HepG2 (cell line): ENCODE measurements around the gene FNDC3A. TPM values are rescaled to one million over a fixed set of nuclear protein-coding genes. Genes with fewer than 3 reads are reported as not detected.

ENCODE experiments used
- ELF3 ChIP-seq: IDR thresholded peaks from 2 replicates; pipeline ENCODE4 v1.6.1; 2016; ENCODE audit warnings: missing genetic modification reagents, missing compliant biosample characterization
- IKZF1 ChIP-seq: fragments of 450-650 bp; IDR thresholded peaks from 2 replicates; pipeline ENCODE4 v1.7.1; 2016
- U2AF1 ChIP-seq: fragments of 200-400 bp; formaldehyde crosslinking; optimal IDR thresholded peaks from 2 replicates; pipeline ENCODE3; 2017; ENCODE audit warnings: mild to moderate bottlenecking, low read depth, low read length
- ZNF484 ChIP-seq: sonication (generic); formaldehyde crosslinking; IDR thresholded peaks from 2 replicates; pipeline ENCODE4 v1.5.1; 2020; ENCODE audit warnings: mild to moderate bottlenecking, low read depth, missing genetic modification reagents, borderline replicate concordance
- polyA plus RNA-seq, 8 experiments: library from polyadenylated mRNA; depleted of rRNA in 3 of 8; stranded (reverse) in 7 of 8; unstranded in 1 of 8; fragments of >200 nt; fragmentation: Illumina TruSeq in 4 of 8; extraction: Trizol in 4 of 8; gene quantifications; 2 replicates each; pipeline versions ENCODE4 v1.2.1 to v1.2.3, GENCODE V29; 2011 to 2016; ENCODE audit warnings: low read depth in 4 of 8, missing spikeins in 1 of 8, mixed read lengths in 1 of 8; ENCODE audit not compliant: insufficient read depth in 1 of 8
- total RNA-seq, 5 experiments: library from RNA; depleted of rRNA; stranded (reverse); fragments of >200 nt; fragmentation: Illumina TruSeq; extraction: Trizol; gene quantifications; 2 replicates each; pipeline ENCODE4 v1.2.3, GENCODE V29; 2016; ENCODE audit warnings: low read depth in 1 of 5
- TF ChIP-seq, protein P1 (sequence below), 2 experiments: fragments of 450-650 bp in 1 of 2; sonication (generic) in 1 of 2; formaldehyde crosslinking in 1 of 2; IDR thresholded peaks; 2 replicates each; pipeline versions ENCODE4 v1.6.1 to v1.8.0; 2016 to 2022; ENCODE audit warnings: antibody characterized with exemption in 1 of 2, mild to moderate bottlenecking in 1 of 2, missing genetic modification reagents in 1 of 2
- TF ChIP-seq, protein P2 (sequence below): sonication (generic); formaldehyde crosslinking; IDR thresholded peaks from 2 replicates; pipeline ENCODE4 v1.5.1; 2020; ENCODE audit warnings: mild to moderate bottlenecking, missing genetic modification reagents, moderate library complexity
- TF ChIP-seq, protein P3 (sequence below): sonication (generic); formaldehyde crosslinking; IDR thresholded peaks from 2 replicates; pipeline ENCODE4 v1.8.1; 2022; ENCODE audit warnings: low read depth, mild to moderate bottlenecking, missing genetic modification reagents
- TF ChIP-seq, protein P4 (sequence below): sonication (generic); formaldehyde crosslinking; IDR thresholded peaks from 2 replicates; pipeline ENCODE4 v1.5.0; 2020; ENCODE audit warnings: missing genetic modification reagents
- TF ChIP-seq, protein P5 (sequence below): sonication (generic); formaldehyde crosslinking; IDR thresholded peaks from 2 replicates; pipeline ENCODE4 v1.4.0; 2020; ENCODE audit warnings: mild to moderate bottlenecking, missing genetic modification reagents

The FNDC3A gene
- total and polyA plus RNA-seq, 2 of the 13 experiments (the other 11 are each of a cell fraction or from before 2014, with no cell fraction given): 36.7 to 39.3 TPM

DNA sequence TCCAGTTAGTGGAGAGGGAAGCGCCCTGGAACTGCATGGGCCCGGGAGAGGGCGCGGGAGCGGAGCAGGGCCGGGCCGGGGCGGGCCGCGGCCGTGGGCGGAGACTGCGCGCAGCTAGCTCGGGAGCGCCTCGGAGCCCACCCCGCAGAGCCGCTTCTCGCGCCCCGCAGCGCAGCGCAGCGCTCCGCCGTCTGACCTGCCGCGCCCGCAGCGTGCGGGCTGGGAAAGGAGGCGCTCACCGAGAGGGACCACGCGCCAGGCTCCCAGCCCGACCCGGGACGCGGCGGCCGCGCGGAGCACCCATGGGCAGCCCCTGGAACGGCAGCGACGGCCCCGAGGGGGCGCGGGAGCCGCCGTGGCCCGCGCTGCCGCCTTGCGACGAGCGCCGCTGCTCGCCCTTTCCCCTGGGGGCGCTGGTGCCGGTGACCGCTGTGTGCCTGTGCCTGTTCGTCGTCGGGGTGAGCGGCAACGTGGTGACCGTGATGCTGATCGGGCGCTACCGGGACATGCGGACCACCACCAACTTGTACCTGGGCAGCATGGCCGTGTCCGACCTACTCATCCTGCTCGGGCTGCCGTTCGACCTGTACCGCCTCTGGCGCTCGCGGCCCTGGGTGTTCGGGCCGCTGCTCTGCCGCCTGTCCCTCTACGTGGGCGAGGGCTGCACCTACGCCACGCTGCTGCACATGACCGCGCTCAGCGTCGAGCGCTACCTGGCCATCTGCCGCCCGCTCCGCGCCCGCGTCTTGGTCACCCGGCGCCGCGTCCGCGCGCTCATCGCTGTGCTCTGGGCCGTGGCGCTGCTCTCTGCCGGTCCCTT is 244.5 kb downstream of the FNDC3A start, which contains the start of gene MLNR (continued):
- TF ChIP-seq, protein P1, sequence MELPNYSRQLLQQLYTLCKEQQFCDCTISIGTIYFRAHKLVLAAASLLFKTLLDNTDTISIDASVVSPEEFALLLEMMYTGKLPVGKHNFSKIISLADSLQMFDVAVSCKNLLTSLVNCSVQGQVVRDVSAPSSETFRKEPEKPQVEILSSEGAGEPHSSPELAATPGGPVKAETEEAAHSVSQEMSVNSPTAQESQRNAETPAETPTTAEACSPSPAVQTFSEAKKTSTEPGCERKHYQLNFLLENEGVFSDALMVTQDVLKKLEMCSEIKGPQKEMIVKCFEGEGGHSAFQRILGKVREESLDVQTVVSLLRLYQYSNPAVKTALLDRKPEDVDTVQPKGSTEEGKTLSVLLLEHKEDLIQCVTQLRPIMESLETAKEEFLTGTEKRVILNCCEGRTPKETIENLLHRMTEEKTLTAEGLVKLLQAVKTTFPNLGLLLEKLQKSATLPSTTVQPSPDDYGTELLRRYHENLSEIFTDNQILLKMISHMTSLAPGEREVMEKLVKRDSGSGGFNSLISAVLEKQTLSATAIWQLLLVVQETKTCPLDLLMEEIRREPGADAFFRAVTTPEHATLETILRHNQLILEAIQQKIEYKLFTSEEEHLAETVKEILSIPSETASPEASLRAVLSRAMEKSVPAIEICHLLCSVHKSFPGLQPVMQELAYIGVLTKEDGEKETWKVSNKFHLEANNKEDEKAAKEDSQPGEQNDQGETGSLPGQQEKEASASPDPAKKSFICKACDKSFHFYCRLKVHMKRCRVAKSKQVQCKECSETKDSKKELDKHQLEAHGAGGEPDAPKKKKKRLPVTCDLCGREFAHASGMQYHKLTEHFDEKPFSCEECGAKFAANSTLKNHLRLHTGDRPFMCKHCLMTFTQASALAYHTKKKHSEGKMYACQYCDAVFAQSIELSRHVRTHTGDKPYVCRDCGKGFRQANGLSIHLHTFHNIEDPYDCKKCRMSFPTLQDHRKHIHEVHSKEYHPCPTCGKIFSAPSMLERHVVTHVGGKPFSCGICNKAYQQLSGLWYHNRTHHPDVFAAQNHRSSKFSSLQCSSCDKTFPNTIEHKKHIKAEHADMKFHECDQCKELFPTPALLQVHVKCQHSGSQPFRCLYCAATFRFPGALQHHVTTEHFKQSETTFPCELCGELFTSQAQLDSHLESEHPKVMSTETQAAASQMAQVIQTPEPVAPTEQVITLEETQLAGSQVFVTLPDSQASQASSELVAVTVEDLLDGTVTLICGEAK (IDR thresholded peaks at IDR 0.05): no peak
- TF ChIP-seq, protein P1 (CRISPR knock-in tag; IDR thresholded peaks at IDR 0.05): no peak
- TF ChIP-seq U2AF1: no peak
- no peak for TF ChIP-seq IKZF1
- TF ChIP-seq, protein P2, sequence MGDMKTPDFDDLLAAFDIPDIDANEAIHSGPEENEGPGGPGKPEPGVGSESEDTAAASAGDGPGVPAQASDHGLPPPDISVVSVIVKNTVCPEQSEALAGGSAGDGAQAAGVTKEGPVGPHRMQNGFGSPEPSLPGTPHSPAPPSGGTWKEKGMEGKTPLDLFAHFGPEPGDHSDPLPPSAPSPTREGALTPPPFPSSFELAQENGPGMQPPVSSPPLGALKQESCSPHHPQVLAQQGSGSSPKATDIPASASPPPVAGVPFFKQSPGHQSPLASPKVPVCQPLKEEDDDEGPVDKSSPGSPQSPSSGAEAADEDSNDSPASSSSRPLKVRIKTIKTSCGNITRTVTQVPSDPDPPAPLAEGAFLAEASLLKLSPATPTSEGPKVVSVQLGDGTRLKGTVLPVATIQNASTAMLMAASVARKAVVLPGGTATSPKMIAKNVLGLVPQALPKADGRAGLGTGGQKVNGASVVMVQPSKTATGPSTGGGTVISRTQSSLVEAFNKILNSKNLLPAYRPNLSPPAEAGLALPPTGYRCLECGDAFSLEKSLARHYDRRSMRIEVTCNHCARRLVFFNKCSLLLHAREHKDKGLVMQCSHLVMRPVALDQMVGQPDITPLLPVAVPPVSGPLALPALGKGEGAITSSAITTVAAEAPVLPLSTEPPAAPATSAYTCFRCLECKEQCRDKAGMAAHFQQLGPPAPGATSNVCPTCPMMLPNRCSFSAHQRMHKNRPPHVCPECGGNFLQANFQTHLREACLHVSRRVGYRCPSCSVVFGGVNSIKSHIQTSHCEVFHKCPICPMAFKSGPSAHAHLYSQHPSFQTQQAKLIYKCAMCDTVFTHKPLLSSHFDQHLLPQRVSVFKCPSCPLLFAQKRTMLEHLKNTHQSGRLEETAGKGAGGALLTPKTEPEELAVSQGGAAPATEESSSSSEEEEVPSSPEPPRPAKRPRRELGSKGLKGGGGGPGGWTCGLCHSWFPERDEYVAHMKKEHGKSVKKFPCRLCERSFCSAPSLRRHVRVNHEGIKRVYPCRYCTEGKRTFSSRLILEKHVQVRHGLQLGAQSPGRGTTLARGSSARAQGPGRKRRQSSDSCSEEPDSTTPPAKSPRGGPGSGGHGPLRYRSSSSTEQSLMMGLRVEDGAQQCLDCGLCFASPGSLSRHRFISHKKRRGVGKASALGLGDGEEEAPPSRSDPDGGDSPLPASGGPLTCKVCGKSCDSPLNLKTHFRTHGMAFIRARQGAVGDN: peak; percentile 81
- TF ChIP-seq, protein P3, sequence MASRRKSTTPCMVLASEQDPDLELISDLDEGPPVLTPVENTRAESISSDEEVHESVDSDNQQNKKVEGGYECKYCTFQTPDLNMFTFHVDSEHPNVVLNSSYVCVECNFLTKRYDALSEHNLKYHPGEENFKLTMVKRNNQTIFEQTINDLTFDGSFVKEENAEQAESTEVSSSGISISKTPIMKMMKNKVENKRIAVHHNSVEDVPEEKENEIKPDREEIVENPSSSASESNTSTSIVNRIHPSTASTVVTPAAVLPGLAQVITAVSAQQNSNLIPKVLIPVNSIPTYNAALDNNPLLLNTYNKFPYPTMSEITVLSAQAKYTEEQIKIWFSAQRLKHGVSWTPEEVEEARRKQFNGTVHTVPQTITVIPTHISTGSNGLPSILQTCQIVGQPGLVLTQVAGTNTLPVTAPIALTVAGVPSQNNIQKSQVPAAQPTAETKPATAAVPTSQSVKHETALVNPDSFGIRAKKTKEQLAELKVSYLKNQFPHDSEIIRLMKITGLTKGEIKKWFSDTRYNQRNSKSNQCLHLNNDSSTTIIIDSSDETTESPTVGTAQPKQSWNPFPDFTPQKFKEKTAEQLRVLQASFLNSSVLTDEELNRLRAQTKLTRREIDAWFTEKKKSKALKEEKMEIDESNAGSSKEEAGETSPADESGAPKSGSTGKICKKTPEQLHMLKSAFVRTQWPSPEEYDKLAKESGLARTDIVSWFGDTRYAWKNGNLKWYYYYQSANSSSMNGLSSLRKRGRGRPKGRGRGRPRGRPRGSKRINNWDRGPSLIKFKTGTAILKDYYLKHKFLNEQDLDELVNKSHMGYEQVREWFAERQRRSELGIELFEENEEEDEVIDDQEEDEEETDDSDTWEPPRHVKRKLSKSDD (CRISPR knock-in tag): peak; percentile 87
- TF ChIP-seq, protein P4, sequence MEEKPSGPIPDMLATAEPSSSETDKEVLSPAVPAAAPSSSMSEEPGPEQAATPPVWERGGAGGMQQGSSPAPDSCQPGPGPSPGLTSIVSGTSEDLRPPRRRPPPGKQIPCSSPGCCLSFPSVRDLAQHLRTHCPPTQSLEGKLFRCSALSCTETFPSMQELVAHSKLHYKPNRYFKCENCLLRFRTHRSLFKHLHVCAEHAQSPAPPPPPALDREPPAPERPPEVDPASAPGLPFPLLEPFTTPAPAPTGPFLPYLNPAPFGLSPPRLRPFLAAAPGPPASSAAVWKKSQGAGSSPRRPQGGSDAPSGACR: no peak
- TF ChIP-seq ZNF484 (CRISPR knock-in tag): no peak
- TF ChIP-seq, protein P5, sequence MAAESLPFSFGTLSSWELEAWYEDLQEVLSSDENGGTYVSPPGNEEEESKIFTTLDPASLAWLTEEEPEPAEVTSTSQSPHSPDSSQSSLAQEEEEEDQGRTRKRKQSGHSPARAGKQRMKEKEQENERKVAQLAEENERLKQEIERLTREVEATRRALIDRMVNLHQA (CRISPR knock-in tag): no peak
- no peak for TF ChIP-seq ELF3 (CRISPR knock-in tag)
